ENCODE measurements around the gene TEX35.
"Not testable (repeated sequence)": the region's sequence is repeated elsewhere in the genome, so short reads cannot be mapped to it uniquely, and the experiment has no call there.

The TEX35 gene

GRCh38 chr1:178542554-178543289 lies 29.8 kb downstream of the TEX35 start:
- peak; percentile 87 for DNase-seq

GRCh38 chr1:178543290-178543607 lies 30.3 kb downstream of the TEX35 start:
- DNase-seq, result no peak

- no peak for DNase-seq
Measured at GRCh38 chr1:178544531-178544930, 31.6 kb downstream of the TEX35 start.

GRCh38 chr1:178548108-178548507 lies 35.2 kb downstream of the TEX35 start:
- no peak for DNase-seq

GRCh38 chr1:178551307-178551706 lies 38.4 kb downstream of the TEX35 start:
- no peak for DNase-seq

- no peak for DNase-seq
Measured at GRCh38 chr1:178551940-178552339, 39.0 kb downstream of the TEX35 start.

- no peak for DNase-seq
Measured at GRCh38 chr1:178552856-178553255, 39.9 kb downstream of the TEX35 start.

- DNase-seq, result not testable (repeated sequence)
Measured at GRCh38 chr1:178554351-178554750, 41.4 kb downstream of the TEX35 start.

- DNase-seq, result not testable (repeated sequence)
Measured at GRCh38 chr1:178555613-178556012, 42.7 kb downstream of the TEX35 start.

GRCh38 chr1:178558816-178559215 lies 45.9 kb downstream of the TEX35 start:
- DNase-seq, result not testable (repeated sequence)

GRCh38 chr1:178560871-178561376 lies 48.0 kb downstream of the TEX35 start:
- no peak for DNase-seq

GRCh38 chr1:178563099-178563820 lies 50.4 kb downstream of the TEX35 start:
- no peak for DNase-seq

- no peak for DNase-seq
Measured at GRCh38 chr1:178564086-178564782, 51.3 kb downstream of the TEX35 start.

GRCh38 chr1:178564783-178565180 lies 51.9 kb downstream of the TEX35 start:
- no peak for DNase-seq

- no peak for DNase-seq
Measured at GRCh38 chr1:178565586-178565985, 52.7 kb downstream of the TEX35 start.

GRCh38 chr1:178566187-178566586 lies 53.3 kb downstream of the TEX35 start:
- DNase-seq, result no peak

GRCh38 chr1:178571807-178572206 lies 58.9 kb downstream of the TEX35 start:
- DNase-seq, result no peak
